ENCODE results near the gene MYT1. TPM values are rescaled to one million over a fixed set of nuclear protein-coding genes. Genes with fewer than 3 reads are reported as not detected.

Gene MYT1
- total RNA-seq, 1 donor from 2014 or later: 2.9 TPM

- Mint-ChIP-seq H3K4me3 (no peak overlapping the region), H3K27me3 (peaks cover 20% of the 10 kb centered on the region), H3K36me3 (no peaks in the 10 kb centered on the region), H3K9me3 (no peaks in the 10 kb centered on the region), H3K4me1 (ENCODE audit: unreplicated experiment) (peaks cover 30% of the 10 kb centered on the region), H3K27ac (no peak overlapping the region)
- no peak for TF ChIP-seq CTCF (conservative IDR thresholded peaks at IDR 0.05)
- no peak for DNase-seq (ENCODE audit: extremely low spot score, unreplicated experiment)
Measured at GRCh38 chr20:64220420-64220819, 56.2 kb downstream of the MYT1 start.

GRCh38 chr20:64220891-64221527 is 56.8 kb downstream of the MYT1 start:
- Mint-ChIP-seq H3K27ac (no peak overlapping the region), H3K9me3 (no peaks in the 10 kb centered on the region), H3K4me3 (no peak overlapping the region), H3K4me1 (ENCODE audit: unreplicated experiment) (peaks cover 30% of the 10 kb centered on the region), H3K27me3 (peaks cover 20% of the 10 kb centered on the region), H3K36me3 (no peaks in the 10 kb centered on the region)
- TF ChIP-seq CTCF (conservative IDR thresholded peaks at IDR 0.05): no peak
- no peak for DNase-seq (ENCODE audit: extremely low spot score, unreplicated experiment)

GRCh38 chr20:64222291-64222735 is 58.1 kb downstream of the MYT1 start:
- Mint-ChIP-seq H3K36me3 (no peaks in the 10 kb centered on the region), H3K27me3 (peaks cover 22% of the 10 kb centered on the region), H3K4me1 (ENCODE audit: unreplicated experiment) (peaks cover 30% of the 10 kb centered on the region), H3K9me3 (no peaks in the 10 kb centered on the region), H3K27ac (no peak overlapping the region), H3K4me3 (no peak overlapping the region)
- DNase-seq (ENCODE audit: extremely low spot score, unreplicated experiment): no peak
- TF ChIP-seq CTCF (conservative IDR thresholded peaks at IDR 0.05): no peak

GRCh38 chr20:64222851-64223525 is 58.7 kb downstream of the MYT1 start:
- Mint-ChIP-seq H3K36me3 (no peaks in the 10 kb centered on the region), H3K4me1 (ENCODE audit: unreplicated experiment) (peaks cover 27% of the 10 kb centered on the region), H3K27ac (peak overlapping the region; percentile 53), H3K4me3 (no peak overlapping the region), H3K9me3 (no peaks in the 10 kb centered on the region), H3K27me3 (peaks cover 22% of the 10 kb centered on the region)
- no peak for TF ChIP-seq CTCF (conservative IDR thresholded peaks at IDR 0.05)
- DNase-seq (ENCODE audit: extremely low spot score, unreplicated experiment): no peak

- Mint-ChIP-seq H3K36me3 (no peaks in the 10 kb centered on the region), H3K4me1 (ENCODE audit: unreplicated experiment) (peaks cover 25% of the 10 kb centered on the region), H3K4me3 (no peak overlapping the region), H3K9me3 (no peaks in the 10 kb centered on the region), H3K27me3 (peaks cover 21% of the 10 kb centered on the region), H3K27ac (peak overlapping the region; percentile 53)
- TF ChIP-seq CTCF (conservative IDR thresholded peaks at IDR 0.05): peak; percentile 65
- DNase-seq (ENCODE audit: extremely low spot score, unreplicated experiment): no peak
Measured at GRCh38 chr20:64223526-64224067, 59.3 kb downstream of the MYT1 start.

Data from type B pancreatic cell (in vitro differentiated cells).